Vagina (tissue), 2 donors: Measurements from ENCODE around the gene DISP3.

Experiments used
- CTCF ChIP-seq, 3 experiments: fragments of 450-650 bp in 2 of 3; fragments of 200-600 bp in 1 of 3; sonication (generic) in 1 of 3; IDR thresholded peaks; one replicate each; pipeline ENCODE4 v1.5.1; 2017 to 2019; ENCODE audit warnings: antibody characterized with exemption in 3 of 3, mild to moderate bottlenecking in 2 of 3, moderate library complexity in 2 of 3
- POLR2A ChIP-seq, 2 donors: fragments of 450-650 bp; IDR thresholded peaks; one replicate each; pipeline ENCODE4 v1.6.1; 2017; ENCODE audit warnings: antibody characterized with exemption in 2 of 2, mild to moderate bottlenecking in 2 of 2, moderate library complexity in 2 of 2

- TF ChIP-seq CTCF (IDR thresholded peaks at IDR 0.05) = no peak
- TF ChIP-seq POLR2A (IDR thresholded peaks at IDR 0.05) = no peak
Measured at GRCh38 chr1:11465307-11465706, 13.6 kb upstream of the DISP3 start.
